Esophagus squamous epithelium (tissue), 4 donors: ENCODE results near the gene COL1A1.

ENCODE experiments used
- CTCF ChIP-seq, 6 experiments: fragments of 450-650 bp in 4 of 6; fragments of 200-600 bp in 2 of 6; sonication (generic) in 2 of 6; IDR thresholded peaks; one replicate each; pipeline ENCODE4 v1.5.1; 2016 to 2019; ENCODE audit warnings: antibody characterized with exemption in 6 of 6, mild to moderate bottlenecking in 4 of 6, moderate library complexity in 4 of 6
- POLR2A ChIP-seq, 4 donors: fragments of 450-650 bp; IDR thresholded peaks; one replicate each; pipeline ENCODE4 v1.6.1; 2017; ENCODE audit warnings: antibody characterized with exemption in 4 of 4, mild to moderate bottlenecking in 4 of 4, moderate library complexity in 3 of 4

GRCh38 chr17:50209472-50210239 lies 8.2 kb upstream of the COL1A1 start:
- TF ChIP-seq POLR2A (IDR thresholded peaks at IDR 0.05) (peak in 2 of 4 donors; percentile 17 to 28), CTCF (IDR thresholded peaks at IDR 0.05) (no peak)
